Measurements from ENCODE around the gene FAM120B.
"Not testable (repeated sequence)": the region's sequence is repeated elsewhere in the genome, so short reads cannot be mapped to it uniquely, and the experiment has no call there.

Gene FAM120B

DNA sequence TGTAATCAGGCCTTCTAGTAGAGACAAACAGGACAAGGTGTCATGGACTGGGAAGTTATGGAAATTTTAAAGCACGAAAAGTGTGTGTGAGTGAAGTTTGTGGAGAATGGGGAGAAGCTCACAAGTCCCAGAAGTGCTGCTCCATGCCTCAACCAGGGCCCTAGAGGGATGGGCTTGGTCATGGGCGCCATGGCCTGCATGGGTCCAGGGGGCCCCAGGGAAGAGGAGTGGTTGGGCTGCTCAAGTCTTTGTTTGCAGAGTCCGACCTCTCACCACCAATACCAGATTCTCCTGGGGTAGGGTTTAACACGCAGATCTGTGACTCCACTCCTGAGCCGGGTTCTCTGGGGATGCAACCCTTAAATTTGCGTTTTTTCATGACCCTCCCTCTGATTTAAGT, 88.4 kb downstream of the FAM120B start:
- DNase-seq: no peak

DNA sequence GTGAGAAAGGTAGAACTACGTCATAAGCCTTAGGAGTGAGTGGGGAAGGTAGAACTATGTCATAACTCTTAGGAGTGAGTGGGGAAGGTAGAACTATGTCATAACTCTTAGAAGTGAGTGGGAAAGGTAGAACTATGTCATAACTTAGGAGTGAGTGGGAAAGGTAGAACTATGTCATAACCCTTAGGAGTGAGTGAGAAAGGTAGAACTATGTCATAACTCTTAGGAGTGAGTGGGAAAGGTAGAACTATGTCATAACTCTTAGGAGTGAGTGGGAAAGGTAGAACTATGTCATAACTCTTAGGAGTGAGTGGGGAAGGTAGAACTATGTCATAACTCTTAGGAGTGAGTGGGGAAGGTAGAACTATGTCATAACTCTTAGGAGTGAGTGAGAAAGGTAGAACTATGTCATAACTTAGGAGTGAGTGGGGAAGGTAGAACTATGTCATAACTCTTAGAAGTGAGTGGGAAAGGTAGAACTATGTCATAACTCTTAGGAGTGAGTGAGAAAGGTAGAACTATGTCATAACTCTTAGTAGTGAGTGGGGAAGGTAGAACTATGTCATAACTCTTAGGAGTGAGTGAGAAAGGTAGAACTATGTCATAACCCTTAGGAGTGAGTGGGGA, 92.3 kb downstream of the FAM120B start:
- not testable (repeated sequence) for DNase-seq

DNA sequence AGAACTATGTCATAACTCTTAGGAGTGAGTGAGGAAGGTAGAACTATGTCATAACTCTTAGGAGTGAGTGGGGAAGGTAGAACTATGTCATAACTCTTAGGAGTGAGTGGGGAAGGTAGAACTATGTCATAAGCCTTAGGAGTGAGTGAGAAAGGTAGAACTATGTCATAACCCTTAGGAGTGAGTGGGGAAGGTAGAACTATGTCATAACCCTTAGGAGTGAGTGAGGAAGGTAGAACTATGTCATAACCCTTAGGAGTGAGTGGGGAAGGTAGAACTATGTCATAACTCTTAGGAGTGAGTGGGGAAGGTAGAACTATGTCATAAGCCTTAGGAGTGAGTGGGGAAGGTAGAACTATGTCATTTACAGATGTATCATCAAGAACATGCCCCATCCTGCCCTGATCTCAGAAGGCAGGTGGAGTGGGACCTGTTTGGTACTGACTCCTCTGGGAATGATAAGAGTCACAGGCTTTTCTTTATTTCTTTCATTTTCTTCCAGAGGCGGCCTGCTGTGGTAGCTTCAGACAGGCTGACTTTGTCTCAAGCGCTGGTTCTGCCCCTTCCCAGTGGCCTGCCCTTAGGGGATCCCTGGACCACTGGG, 93.5 kb downstream of the FAM120B start:
- not testable (repeated sequence) for DNase-seq

DNA sequence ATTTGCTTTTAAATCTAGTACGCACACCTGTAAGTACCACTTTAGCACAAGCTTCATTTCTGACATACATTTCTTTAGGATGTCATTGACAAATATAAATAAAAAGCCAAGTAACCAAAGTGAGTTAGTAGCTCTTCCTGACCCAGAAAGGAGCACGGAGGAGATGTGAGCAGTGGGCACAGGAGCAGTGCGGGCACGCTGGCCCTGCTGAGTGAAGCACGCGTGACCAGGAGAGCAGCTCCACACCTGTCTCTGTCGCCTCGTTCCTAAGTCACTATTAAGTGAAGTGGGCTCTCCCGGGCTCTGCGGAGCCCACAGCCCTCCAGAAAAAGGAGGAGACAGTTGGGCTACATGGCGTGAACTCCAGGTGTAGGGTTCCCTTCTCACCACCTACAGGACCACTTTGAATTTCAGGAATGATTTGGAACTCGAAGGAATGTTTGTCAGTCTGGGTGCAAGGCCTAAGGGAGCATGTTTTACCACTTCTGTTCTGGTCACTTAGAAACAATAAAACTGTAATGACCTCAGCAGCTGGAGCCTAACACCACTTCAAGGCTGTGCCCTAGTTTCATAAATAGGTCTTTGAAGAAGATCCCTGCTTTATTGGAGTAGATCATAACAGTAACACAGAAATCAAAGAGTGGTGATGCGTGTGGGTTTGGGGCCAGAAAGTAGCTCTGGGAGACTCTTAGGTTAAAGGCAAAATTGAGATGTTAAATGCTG, 95.9 kb downstream of the FAM120B start:
- DNase-seq: no peak

DNA sequence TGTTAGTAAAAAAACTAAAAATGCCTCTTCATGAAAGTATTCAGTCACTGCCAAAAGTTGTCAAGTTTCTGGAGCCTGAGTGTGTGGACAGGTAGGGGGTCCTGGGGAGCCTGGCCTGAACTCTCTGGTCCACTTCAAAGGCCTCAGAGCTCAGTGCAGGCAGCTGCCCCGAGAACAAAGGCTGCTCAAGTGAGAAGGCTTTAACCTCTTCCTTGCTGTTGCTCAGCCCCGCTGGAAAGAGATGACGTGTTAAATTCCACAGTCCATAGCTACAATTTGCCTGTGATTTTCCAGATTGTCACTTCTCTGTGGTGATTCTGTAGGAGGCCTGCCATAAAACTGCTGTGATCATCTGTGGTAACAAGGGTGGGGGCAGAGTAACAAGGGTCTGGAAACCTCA, 96.9 kb downstream of the FAM120B start:
- DNase-seq: no peak

DNA sequence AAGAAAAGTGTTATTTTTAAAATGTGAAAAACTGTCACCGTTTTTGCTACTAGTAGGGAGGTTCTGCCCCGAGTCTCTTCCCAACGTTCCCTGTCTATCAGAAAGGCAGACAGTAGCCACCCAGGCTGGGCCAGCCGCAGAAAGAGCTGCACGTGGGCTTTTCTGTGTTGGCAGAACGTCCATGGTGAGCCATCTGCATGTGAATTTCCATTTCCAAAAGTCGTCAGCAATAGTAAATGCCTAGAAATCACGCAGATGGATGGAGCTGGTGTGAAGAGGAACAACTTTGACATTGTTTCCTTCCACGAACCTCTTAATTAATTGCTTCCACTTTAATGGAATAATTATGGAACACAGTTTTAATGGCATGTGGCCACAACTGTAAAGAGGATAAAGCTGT, 97.5 kb downstream of the FAM120B start:
- no peak for DNase-seq

DNA sequence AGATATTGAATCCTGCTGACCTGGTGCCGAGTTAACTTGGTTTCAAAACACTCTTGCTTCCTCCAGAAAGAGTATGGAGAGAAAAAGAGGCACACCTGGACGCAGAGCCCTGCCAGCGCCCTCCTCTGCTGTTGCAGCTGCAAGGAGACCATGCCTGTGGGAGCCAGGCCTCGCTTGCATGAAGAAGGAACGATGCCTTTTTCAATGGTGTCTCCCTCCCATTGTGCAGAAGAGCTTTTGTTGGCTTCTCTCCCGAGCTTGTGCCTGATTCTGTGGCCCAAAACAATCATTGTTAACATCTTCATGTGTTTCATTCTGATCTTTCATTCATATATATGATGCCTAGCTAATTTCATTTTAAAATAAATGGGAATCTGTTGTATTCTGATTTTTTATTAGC, 98.1 kb downstream of the FAM120B start:
- no peak for DNase-seq

DNA sequence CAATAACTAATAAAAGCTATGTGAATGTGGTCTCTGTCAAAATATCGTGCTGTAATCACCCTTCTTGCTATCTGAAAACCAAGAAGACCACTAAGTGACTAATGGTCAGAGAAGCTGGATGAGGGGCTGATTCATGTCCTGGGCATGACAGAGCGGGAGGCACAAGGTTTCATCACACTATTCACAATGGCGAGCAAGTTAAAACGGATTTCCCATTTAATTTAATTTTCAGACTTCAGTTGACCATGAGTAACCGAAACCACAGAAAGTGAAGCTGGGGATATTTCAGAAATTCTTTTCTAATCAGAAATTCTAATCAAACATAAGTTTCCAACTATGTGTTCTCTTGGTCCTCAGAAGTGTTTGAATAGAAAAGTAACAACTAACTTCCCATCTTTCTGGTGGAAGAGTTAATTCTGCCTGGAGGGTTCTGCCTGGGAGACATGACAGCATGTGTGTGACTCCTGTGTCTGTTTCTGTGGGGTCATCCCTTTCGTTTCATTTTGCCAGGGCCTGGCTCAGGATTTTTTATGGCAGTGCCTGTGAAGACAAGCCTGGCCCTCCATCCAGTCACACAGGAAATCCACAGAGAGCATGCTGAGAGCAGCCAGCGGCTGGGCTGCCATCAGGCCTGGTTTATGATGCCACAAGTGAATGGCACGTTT, 98.9 kb downstream of the FAM120B start:
- no peak for DNase-seq

DNA sequence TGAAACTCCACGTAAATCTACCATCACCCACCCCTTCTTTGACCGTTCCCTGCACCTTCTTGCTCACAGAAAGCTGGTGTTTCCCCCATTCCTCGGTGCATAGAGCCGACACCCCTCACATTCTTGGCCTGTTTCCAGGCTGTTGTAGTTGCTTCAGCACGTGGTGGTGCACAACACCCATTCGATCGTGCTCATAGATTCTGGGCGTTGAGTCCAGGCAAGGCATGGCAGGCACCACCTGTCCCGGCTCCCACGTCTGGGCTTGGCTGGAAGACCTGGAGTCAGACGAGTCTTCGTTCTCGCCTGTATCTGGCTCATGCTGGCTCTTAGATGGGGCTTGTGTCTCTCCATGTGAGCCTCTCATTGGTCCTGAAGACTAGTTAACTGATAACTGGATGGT, 100.6 kb downstream of the FAM120B start:
- DNase-seq: no peak

DNA sequence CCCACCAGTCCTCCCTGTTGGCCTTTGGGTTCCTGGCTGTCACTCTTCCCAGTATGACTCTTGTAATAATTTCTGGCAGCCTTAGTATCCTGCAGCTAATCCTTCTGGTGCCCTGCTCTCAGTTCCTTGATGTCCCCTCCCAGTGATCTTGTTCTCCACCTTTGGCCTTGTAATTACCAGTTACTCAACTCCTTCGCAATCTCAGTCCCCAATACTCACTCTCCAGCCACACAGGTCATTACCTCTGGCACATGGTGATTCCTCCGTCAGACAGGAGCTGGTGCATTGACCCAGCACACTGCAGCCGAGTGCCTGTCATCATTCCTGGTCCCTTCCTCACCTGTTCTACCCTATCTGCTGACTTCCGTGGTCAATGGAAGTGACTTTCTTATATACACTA, 101.4 kb downstream of the FAM120B start:
- DNase-seq: no peak

DNA sequence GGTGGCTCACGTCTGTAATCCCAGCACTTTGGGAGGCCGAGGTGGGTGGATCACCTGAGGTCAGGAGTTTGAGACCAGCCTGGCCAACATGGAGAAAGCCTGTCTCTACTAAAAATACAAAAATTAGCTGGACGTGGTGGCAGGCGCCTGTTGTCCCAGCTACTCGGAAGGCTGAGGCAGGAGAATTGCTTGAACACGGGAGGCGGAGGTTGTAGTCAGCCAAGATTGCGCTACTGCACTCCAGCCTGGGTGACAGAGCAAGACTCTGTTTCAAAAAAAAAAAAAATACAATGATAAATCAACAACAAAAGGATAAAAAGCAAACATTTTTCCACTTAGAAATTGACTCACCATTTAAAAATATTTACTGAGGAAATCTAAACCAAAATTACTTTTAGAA, 103.2 kb downstream of the FAM120B start:
- DNase-seq: not testable (repeated sequence)

DNA sequence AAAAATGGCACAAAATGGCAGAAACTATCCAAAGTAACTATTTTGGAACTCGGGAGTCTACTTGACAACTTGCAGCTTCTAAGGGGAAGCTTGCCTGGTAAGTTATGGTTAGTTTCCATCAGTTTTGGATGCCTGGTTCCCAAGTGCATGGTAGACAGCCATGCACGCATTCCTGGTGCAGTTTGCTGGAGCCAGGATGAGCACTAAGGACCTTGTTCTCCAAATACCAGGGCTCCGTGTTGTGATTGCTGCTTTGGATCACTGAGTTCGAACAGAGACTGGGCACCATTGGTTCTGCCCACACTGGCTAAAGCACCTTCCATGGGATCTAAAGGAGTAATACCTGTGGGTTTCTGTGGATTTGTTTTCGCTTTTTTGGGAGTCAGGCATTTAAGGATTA, 103.7 kb downstream of the FAM120B start:
- no peak for DNase-seq

DNA sequence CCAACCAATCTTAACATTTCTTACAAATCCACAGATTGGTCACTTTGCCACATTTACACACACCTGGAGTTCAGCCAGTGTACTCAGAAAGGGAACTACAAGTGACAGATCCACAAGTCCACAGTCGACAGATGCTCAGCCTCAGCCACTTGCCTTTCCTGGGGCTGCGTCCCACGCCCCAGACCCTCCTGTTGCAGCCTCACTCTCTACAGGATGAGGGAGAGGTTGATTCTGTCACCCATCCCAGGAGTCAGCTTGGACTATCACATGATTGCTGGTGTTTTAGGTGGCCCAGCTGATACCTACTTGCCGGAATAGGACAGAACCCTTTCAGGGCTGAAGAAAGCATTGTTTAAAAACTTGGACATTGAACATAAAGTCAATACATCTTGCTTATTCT, 108.8 kb downstream of the FAM120B start:
- DNase-seq: no peak

DNA sequence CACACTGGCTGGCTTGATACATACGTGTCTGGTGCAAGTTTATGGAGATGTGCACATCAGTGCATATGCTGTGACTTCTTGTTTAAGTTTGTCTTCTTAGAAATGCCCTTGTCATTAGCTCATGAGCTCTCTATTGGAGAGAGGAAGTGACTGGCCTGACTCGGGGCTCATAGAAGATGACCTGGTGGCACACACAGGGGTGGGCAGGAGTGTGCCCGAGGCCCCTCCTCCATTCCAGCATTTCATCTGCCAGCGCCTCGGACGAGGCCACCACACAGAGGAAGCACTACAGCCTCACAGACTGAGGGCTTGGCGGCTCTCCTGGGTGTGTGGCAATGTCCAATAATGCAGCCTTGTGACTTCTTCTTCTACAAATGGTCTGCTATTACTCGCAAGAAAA, 109.7 kb downstream of the FAM120B start:
- no peak for DNase-seq

DNA sequence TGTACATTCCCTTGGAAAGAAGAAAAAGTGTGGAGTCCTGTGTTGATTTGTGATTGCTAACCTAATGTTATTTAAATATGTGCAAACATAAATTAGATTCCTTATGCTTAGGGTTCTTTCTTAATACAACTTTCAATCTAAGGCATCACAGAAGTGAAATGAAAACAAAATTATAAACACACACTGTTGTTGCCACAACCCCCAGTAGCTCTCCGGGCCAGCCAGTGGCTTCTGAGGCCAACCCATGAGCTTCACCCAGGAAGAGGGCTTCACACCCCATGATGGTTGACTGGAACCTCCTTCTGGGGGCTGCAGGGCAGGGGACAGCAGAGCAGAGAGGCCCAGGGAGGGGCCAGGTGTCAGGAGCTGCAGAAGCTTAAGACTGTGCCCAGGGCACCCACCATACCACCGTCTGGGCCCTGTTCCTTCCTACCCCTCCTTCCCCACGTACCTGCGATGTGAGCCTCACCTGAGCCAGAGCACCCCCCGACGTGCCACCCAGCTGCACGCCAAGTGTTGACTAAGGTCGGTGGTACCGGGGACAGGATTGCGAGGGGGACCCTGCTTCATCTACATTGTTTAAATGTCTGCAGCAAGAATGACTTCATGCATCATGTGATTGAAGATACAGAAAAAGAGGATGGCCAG, 110.5 kb downstream of the FAM120B start:
- DNase-seq: no peak

DNA sequence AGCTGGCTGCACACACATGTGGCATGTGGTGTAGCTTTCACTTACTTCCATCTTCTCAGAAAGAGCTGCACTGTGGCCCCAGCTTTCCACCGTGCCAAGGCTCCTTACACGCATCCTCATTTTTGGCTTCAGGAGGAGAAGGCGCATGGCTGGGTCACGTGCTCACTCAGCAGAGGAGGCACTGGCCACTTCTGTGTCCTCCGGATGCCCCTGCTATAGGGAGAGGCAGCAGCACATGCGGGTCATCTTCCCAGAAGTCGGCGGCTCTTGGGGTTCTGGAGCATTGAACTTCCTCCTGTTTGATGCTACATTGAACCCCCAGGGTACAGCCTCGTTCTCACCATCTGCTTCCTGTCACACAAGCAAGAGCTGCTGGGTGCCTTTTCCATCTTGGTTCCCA, 111.3 kb downstream of the FAM120B start:
- no peak for DNase-seq

DNA sequence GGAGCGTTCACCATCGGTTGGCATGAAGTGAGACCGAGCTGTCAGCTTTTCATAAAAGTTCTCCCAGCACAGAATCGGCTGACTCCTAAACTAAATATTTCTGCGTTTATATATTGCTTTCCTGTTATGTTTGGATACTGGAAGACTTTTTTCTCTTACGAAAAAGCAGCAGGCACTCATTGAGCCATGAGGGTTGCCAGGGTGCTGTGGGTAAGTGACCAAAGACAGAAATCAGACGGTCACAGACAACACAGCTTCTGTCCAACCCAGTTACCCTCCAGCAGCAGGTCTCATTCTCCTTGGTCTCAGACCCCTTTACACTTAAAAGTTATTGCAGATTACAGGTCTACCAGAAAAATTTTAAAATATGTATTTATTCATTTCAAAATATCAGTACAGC, 113.7 kb downstream of the FAM120B start:
- DNase-seq: no peak

DNA sequence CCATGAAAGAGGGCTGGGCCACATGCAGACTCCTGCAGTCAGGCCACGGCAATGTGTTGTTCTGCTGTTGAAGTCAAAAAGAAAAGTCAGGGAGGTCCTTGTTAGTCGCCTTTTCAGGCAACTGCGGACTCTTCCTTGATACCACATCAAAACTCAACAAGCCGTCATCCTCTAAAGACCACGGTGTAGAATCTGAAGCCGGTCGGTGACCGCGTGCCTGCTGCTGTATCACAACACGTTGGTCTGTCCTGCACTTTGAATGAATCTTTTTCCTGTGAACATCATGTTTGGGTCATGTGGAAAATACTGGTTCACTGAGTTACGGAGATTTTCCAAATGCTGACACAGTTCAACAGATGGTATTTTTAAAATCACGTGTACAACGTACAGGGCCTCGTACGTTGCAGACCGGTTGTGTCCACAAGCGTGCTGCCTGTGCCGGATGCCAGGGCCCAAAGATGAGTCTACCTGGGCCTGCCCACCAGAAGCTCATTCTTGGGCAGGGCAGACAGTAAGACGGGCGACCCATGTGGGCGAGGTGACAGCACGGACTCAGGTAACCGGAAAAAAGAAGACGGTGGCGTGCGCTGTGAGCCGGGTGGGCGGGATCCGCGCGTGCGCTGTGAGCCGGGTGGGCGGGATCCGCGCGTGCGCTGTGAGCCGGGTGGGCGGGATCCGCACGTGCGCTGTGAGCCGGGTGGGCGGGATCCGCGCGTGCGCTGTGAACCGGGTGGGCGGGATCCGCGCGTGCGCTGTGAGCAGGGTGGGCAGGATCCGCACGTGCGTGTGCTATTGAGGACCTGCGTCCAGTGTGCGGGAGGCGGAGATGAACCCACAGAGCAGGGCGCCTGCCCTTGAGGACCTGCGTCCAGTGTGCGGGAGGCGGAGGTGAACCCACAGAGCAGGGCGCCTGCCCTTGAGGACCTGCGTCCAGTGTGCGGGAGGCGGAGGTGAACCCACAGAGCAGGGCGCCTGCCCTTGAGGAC, 114.5 kb downstream of the FAM120B start:
- no peak for DNase-seq

DNA sequence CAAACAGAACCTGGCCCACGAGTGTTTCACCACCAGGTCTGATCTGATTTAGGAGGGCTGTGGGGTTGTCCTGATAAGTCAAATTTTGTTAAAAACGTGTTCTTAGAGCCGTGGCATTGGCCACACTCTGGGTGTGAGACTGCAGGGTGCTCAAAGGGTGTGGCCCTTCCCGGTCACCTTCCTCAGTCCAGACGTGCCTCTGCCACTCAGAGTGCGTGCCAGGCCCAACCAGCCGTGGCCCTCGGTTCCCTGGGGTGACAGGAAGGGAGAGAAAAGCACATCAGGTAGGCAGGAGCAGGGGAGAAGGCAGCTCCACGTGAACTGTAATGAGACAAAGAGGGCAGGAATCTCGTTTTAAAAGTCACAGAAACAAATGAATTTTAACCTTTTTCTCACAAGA, 115.4 kb downstream of the FAM120B start:
- no peak for DNase-seq

DNA sequence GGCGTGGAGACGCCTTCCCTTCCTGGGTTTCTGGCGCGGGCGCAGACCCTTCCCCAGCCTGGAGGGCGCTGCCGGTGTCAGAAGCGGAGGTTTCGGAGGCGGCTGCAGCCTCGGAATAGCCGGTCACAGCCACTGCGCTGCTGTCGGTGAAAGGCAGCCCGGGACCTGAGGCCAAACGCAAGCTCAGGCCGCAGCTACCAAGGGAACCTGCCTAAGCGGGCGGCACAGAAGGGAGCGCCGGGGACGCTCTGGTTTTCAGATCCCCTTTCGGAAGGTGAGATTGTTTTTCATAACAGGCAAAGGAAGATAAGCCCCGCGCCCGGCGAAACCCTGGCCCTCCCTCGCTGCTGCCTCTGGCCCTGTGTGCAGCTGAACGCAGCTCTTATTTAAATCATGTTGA, 116.5 kb downstream of the FAM120B start:
- no peak for DNase-seq

DNA sequence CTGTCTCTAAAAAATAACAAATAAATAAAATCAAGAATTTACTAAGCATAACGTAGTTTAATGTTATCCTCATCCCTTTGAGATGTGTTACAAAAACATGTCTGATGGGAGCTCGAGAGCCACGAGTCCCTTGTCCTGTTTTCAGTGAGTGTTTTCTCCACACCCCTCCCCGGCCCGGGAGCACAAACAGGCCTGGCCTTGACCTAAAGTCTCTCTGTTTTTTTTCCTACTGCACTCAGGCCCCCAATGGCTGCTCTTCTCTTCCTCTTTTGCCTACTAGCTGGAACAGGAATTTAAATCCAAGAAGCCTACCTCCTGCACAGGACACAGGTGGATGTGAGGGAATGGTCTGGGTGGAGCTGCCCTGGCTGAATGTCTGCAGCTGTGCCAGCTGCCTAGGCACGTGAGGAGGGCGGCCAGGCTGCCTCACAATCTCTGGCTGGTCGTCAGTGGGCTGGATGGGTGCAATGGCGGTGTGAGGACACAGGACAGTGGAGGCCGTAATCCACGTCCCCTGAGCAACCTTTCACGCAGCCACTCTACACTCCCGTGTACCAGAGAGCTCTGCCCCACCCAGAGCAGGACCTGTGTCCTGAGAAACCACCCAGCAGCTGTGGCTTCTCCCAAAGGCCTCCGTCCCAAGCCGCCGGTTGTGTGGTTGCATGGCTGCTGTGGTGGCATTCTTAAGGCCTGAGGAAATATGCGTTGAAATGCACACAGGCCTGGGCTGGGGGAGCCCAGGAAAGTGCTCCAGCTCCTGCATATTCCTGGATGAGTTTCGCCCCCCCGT, 117.5 kb downstream of the FAM120B start:
- DNase-seq: no peak
